H9 (cell line): ENCODE data around the gene CFAP157. TPM values are rescaled to one million over a fixed set of nuclear protein-coding genes. Genes with fewer than 3 reads are reported as not detected.

ENCODE experiments used
- DNase-seq: peaks from one replicate; pipeline ENCODE4 v3.0.0-alpha.2; 2017
- H2AFZ ChIP-seq: one replicate; pipeline ENCODE4 v1.6.1; 2013; ENCODE audit warnings: mild to moderate bottlenecking, low read length, control low read depth, moderate library complexity
- H2AK5ac ChIP-seq: 2 replicates; pipeline ENCODE4 v1.6.1; 2013; ENCODE audit warnings: low read length, control low read depth, mixed read lengths; ENCODE audit not compliant: insufficient read length
- H2BK120ac ChIP-seq: one replicate; pipeline ENCODE4 v1.6.1; 2013; ENCODE audit warnings: low read depth, mild to moderate bottlenecking, low read length, control low read depth, inconsistent platforms; ENCODE audit not compliant: poor library complexity, severe bottlenecking
- H2BK12ac ChIP-seq: 2 replicates; pipeline ENCODE4 v1.6.1; 2013; ENCODE audit warnings: low read length, control low read depth, mixed read lengths, low read depth; ENCODE audit not compliant: insufficient read length
- H2BK15ac ChIP-seq: 2 replicates; pipeline ENCODE4 v1.6.1; 2013; ENCODE audit warnings: low read depth, low read length, control low read depth
- H2BK20ac ChIP-seq: one replicate; pipeline ENCODE4 v1.6.1; 2013; ENCODE audit warnings: low read depth, mild to moderate bottlenecking, low read length, control low read depth, inconsistent platforms; ENCODE audit not compliant: poor library complexity, severe bottlenecking
- H2BK5ac ChIP-seq: 2 replicates; pipeline ENCODE4 v1.6.1; 2013; ENCODE audit warnings: low read length, control low read depth, mixed read lengths; ENCODE audit not compliant: insufficient read length
- H3K14ac ChIP-seq: 2 replicates; pipeline ENCODE4 v1.6.1; 2013; ENCODE audit warnings: low read length, control low read depth; ENCODE audit not compliant: insufficient read depth
- H3K18ac ChIP-seq: 2 replicates; pipeline ENCODE4 v1.6.1; 2013; ENCODE audit warnings: low read depth, mild to moderate bottlenecking, mixed read lengths, low read length, control low read depth; ENCODE audit not compliant: insufficient read length
- H3K23ac ChIP-seq: 2 replicates; pipeline ENCODE4 v1.6.1; 2013; ENCODE audit warnings: low read length, control low read depth, mixed read lengths, low read depth; ENCODE audit not compliant: insufficient read length
- H3K23me2 ChIP-seq: 2 replicates; pipeline ENCODE4 v1.6.1; 2013; ENCODE audit warnings: low read depth, mild to moderate bottlenecking, mixed read lengths, low read length, control low read depth; ENCODE audit not compliant: insufficient read length, poor library complexity, severe bottlenecking
- H3K27ac ChIP-seq: 2 replicates; pipeline ENCODE4 v1.5.1; 2013; ENCODE audit warnings: low read length, control low read depth, mixed read lengths, low read depth; ENCODE audit not compliant: insufficient read length
- H3K27me3 ChIP-seq: 2 replicates; pipeline ENCODE4 v1.6.1; 2013; ENCODE audit warnings: low read length, control low read depth, inconsistent platforms; ENCODE audit not compliant: insufficient read depth
- H3K4ac ChIP-seq: 2 replicates; pipeline ENCODE4 v1.6.1; 2013; ENCODE audit warnings: low read depth, mild to moderate bottlenecking, control low read depth, inconsistent platforms, low read length, moderate library complexity
- H3K4me1 ChIP-seq: 2 replicates; pipeline ENCODE4 v1.6.1; 2013; ENCODE audit warnings: low read length, control low read depth, inconsistent platforms; ENCODE audit not compliant: insufficient read depth
- H3K4me2 ChIP-seq: 2 replicates; pipeline ENCODE4 v1.6.1; 2013; ENCODE audit warnings: low read length, control low read depth, mixed read lengths; ENCODE audit not compliant: insufficient read length, insufficient read depth
- H3K56ac ChIP-seq: 2 replicates; pipeline ENCODE4 v1.6.1; 2013; ENCODE audit warnings: low read depth, mild to moderate bottlenecking, mixed read lengths, low read length, control low read depth; ENCODE audit not compliant: insufficient read length
- H3K79me1 ChIP-seq: 2 replicates; pipeline ENCODE4 v1.6.1; 2013; ENCODE audit warnings: low read depth, mild to moderate bottlenecking, moderate library complexity, low read length, control low read depth, inconsistent platforms; ENCODE audit not compliant: insufficient read depth, poor library complexity, severe bottlenecking
- H3K79me2 ChIP-seq: 2 replicates; pipeline ENCODE4 v1.6.1; 2013; ENCODE audit warnings: low read length, control low read depth, inconsistent platforms; ENCODE audit not compliant: insufficient read depth
- H3K9ac ChIP-seq: 2 replicates; pipeline ENCODE4 v1.6.1; 2013; ENCODE audit warnings: low read length, control low read depth, mixed read lengths; ENCODE audit not compliant: insufficient read length; ENCODE audit errors: extremely low read depth
- H3K9me3 ChIP-seq: one replicate; pipeline ENCODE4 v1.6.1; 2013; ENCODE audit warnings: low read depth, low read length, inconsistent platforms; ENCODE audit not compliant: control insufficient read depth
- H3T11ph ChIP-seq: one replicate; pipeline ENCODE4 v1.6.1; 2013; ENCODE audit warnings: mild to moderate bottlenecking, low read length, control low read depth, inconsistent platforms
- H4K20me1 ChIP-seq: one replicate; pipeline ENCODE4 v1.6.1; 2013; ENCODE audit not compliant: control insufficient read depth, insufficient read length, insufficient read depth
- H4K5ac ChIP-seq: 2 replicates; pipeline ENCODE4 v1.6.1; 2013; ENCODE audit warnings: low read depth, mild to moderate bottlenecking, mixed read lengths, low read length, control low read depth; ENCODE audit not compliant: insufficient read length
- H4K8ac ChIP-seq: replicated peaks from 2 replicates; pipeline ENCODE4 v1.6.1; 2013; ENCODE audit warnings: low read length, control low read depth, mixed read lengths, low read depth; ENCODE audit not compliant: insufficient read length
- H4K91ac ChIP-seq: 2 replicates; pipeline ENCODE4 v1.6.1; 2013; ENCODE audit warnings: low read depth, mild to moderate bottlenecking, moderate library complexity, mixed read lengths, low read length, control low read depth; ENCODE audit not compliant: insufficient read length
- H3K27ac Mint-ChIP-seq, 3 experiments: 2 replicates in 2 of 3; 3 replicates in 1 of 3; pipeline ENCODE4 v1.8.0; 2020 to 2021; ENCODE audit warnings: mixed read lengths in 3 of 3, mild to moderate bottlenecking in 1 of 3, moderate library complexity in 1 of 3
- H3K27me3 Mint-ChIP-seq: 2 replicates; pipeline ENCODE4 v1.8.0; 2021; ENCODE audit warnings: low read depth, mild to moderate bottlenecking, moderate library complexity, mixed read lengths
- H3K36me3 Mint-ChIP-seq, 3 experiments: 2 replicates in 2 of 3; 3 replicates in 1 of 3; pipeline ENCODE4 v1.8.0; 2020 to 2021; ENCODE audit warnings: low read depth in 3 of 3, mixed read lengths in 3 of 3; ENCODE audit not compliant: insufficient read depth in 1 of 3
- H3K4me1 Mint-ChIP-seq, 2 experiments: 2 replicates each; pipeline ENCODE4 v1.8.0; 2020; ENCODE audit warnings: mixed read lengths in 2 of 2
- H3K4me3 Mint-ChIP-seq, 2 experiments: 2 replicates in 1 of 2; 3 replicates in 1 of 2; pipeline ENCODE4 v1.8.0; 2020 to 2021; ENCODE audit warnings: mild to moderate bottlenecking in 2 of 2, mixed read lengths in 2 of 2, moderate library complexity in 1 of 2
- H3K9me3 Mint-ChIP-seq, 2 experiments: 2 replicates in 1 of 2; 3 replicates in 1 of 2; pipeline ENCODE4 v1.8.0; 2020; ENCODE audit warnings: mild to moderate bottlenecking in 2 of 2, mixed read lengths in 2 of 2, moderate library complexity in 1 of 2
- WGBS: extraction: QIAGEN DNeasy Blood & Tissue Kit; methylation state at CpG from one replicate; pipeline ENCODE4 v1.1.7; 2013; ENCODE audit warnings: missing lambda C conversion rate, low lambda C conversion rate, mixed read lengths; ENCODE audit not compliant: insufficient read length; ENCODE audit errors: extremely low coverage; 5-methylcytosine and 5-hydroxymethylcytosine counted together
- total RNA-seq: library from RNA; stranded (reverse); gene quantifications from 2 replicates; pipeline ENCODE4 v1.2.1, GENCODE V29; 2021
- TF ChIP-seq, protein P1 (sequence below): fragments of 200-600 bp; sonication (generic); conservative IDR thresholded peaks from 3 replicates; pipeline ENCODE4 v1.8.0; 2021; ENCODE audit warnings: antibody characterized with exemption, mild to moderate bottlenecking

CFAP157 gene
- total RNA-seq, 1 experiment from 2014 or later: 0.22 TPM

DNA sequence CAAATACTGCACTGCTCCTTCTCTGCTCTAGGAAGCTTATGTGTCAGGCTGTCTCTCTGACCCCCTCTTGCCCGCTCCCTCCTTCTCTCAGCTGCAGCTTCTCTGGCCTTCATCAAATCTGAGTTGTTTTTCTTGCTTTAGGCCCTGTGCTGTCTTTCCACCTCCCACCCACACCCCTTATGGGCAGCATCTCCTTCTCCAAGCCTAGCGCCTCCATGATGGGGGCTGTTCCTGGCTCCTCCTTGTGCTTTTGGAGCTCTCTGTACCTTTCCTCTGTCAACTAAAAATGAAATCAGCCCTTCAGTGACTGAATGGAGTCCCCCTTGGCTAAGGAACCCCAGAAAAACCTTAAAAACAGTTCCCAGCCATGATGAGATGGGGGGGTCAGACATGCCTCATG is 6.6 kb upstream of the CFAP157 start:
- WGBS: no CpG with 5 or more reads among the region's 2 CpGs
- Mint-ChIP-seq H3K4me1 (peaks cover 2 to 7% of the 10 kb centered on the region in 2 experiments), H3K27me3 (peaks cover 6% of the 10 kb centered on the region), H3K27ac (no peak overlapping the region; a peak in 1 of 7 replicates), H3K36me3 (peaks cover 0 to 1% (median 0%) of the 10 kb centered on the region in 3 experiments; a peak in 1 of 7 replicates), H3K9me3 (no peaks in the 10 kb centered on the region), H3K4me3 (peak overlapping the region in 1 of 2 experiments; percentile 28; a peak in 1 of 5 replicates)
- no peak overlapping the region for H3K23ac ChIP-seq
- H3K14ac ChIP-seq: no peak overlapping the region
- H3K18ac ChIP-seq: no peak overlapping the region
- H3K4me2 ChIP-seq: no peak overlapping the region
- peaks cover 4% of the 10 kb centered on the region for H3K23me2 ChIP-seq
- H3K9ac ChIP-seq: no peak overlapping the region
- H4K8ac ChIP-seq: no peak overlapping the region
- H3K9me3 ChIP-seq: no peaks in the 10 kb centered on the region
- H3K56ac ChIP-seq: no peak overlapping the region
- H3K79me2 ChIP-seq: no peaks in the 10 kb centered on the region
- no peak overlapping the region for H2BK5ac ChIP-seq
- H2AFZ ChIP-seq: no peak overlapping the region
- no peak overlapping the region for H4K5ac ChIP-seq
- no peak overlapping the region for H3K4ac ChIP-seq
- no peak overlapping the region for H2AK5ac ChIP-seq
- no peak for DNase-seq
- peak overlapping the region; percentile 36 for H2BK12ac ChIP-seq
- H3K27me3 ChIP-seq: no peaks in the 10 kb centered on the region
- TF ChIP-seq, protein P1, sequence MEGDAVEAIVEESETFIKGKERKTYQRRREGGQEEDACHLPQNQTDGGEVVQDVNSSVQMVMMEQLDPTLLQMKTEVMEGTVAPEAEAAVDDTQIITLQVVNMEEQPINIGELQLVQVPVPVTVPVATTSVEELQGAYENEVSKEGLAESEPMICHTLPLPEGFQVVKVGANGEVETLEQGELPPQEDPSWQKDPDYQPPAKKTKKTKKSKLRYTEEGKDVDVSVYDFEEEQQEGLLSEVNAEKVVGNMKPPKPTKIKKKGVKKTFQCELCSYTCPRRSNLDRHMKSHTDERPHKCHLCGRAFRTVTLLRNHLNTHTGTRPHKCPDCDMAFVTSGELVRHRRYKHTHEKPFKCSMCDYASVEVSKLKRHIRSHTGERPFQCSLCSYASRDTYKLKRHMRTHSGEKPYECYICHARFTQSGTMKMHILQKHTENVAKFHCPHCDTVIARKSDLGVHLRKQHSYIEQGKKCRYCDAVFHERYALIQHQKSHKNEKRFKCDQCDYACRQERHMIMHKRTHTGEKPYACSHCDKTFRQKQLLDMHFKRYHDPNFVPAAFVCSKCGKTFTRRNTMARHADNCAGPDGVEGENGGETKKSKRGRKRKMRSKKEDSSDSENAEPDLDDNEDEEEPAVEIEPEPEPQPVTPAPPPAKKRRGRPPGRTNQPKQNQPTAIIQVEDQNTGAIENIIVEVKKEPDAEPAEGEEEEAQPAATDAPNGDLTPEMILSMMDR: no peak
- H2BK15ac ChIP-seq: no peak overlapping the region
- H4K91ac ChIP-seq: no peak overlapping the region
- H3K27ac ChIP-seq: no peak overlapping the region
- H3T11ph ChIP-seq: no peak overlapping the region
- no peak overlapping the region for H2BK120ac ChIP-seq
- H3K79me1 ChIP-seq: no peaks in the 10 kb centered on the region
- H3K4me1 ChIP-seq: no peaks in the 10 kb centered on the region
- H2BK20ac ChIP-seq: no peak overlapping the region
- no peaks in the 10 kb centered on the region for H4K20me1 ChIP-seq
